HL-60 (cell line): ENCODE results near the gene BMPR2.
"Not testable (repeated sequence)": the region's sequence is repeated elsewhere in the genome, so short reads cannot be mapped to it uniquely, and the experiment has no call there.

Experiments
- DNase-seq, 2 experiments: peaks; one replicate each; pipeline ENCODE4 v3.0.0-alpha.2; 2010 to 2020; ENCODE audit warnings: low read depth in 1 of 2, low spot score in 1 of 2
- H3K27ac ChIP-seq: fragments of 250-450 bp; sonication (Bioruptor Pico); replicated peaks from 2 replicates; pipeline ENCODE4 v1.5.1; 2020; ENCODE audit warnings: mild to moderate bottlenecking, moderate library complexity
- H3K27me3 ChIP-seq: fragments of 250-450 bp; sonication (Bioruptor Pico); 2 replicates; pipeline ENCODE4 v1.5.1; 2021; ENCODE audit warnings: mild to moderate bottlenecking, moderate library complexity; ENCODE audit not compliant: insufficient read depth, poor library complexity, severe bottlenecking
- H3K4me3 ChIP-seq: replicated peaks from 2 replicates; pipeline ENCODE4 v1.5.1; 2011; ENCODE audit warnings: mild to moderate bottlenecking, control low read depth, low read length; ENCODE audit not compliant: insufficient read depth
- GABPA ChIP-seq: IDR thresholded peaks from 2 replicates; pipeline ENCODE4 v1.6.1; 2012; ENCODE audit warnings: low read depth
- POLR2AphosphoS5 ChIP-seq: IDR thresholded peaks from 2 replicates; pipeline ENCODE4 v1.6.1; 2012; ENCODE audit warnings: low read depth
- SPI1 ChIP-seq: IDR thresholded peaks from 2 replicates; pipeline ENCODE4 v1.6.1; 2012; ENCODE audit warnings: low read depth, mild to moderate bottlenecking, borderline replicate concordance
- TF ChIP-seq, protein P1 (sequence below): IDR thresholded peaks from one replicate; pipeline ENCODE4 v1.5.1; 2011; ENCODE audit warnings: low read length, control low read depth, inconsistent platforms; ENCODE audit not compliant: insufficient read depth
- TF ChIP-seq, protein P2 (sequence below): IDR thresholded peaks from 2 replicates; pipeline ENCODE4 v1.6.1; 2012; ENCODE audit warnings: low read depth; ENCODE audit not compliant: insufficient replicate concordance

The BMPR2 gene

GRCh38 chr2:202434472-202434871 lies 58.3 kb downstream of the BMPR2 start:
- TF ChIP-seq, protein P1, sequence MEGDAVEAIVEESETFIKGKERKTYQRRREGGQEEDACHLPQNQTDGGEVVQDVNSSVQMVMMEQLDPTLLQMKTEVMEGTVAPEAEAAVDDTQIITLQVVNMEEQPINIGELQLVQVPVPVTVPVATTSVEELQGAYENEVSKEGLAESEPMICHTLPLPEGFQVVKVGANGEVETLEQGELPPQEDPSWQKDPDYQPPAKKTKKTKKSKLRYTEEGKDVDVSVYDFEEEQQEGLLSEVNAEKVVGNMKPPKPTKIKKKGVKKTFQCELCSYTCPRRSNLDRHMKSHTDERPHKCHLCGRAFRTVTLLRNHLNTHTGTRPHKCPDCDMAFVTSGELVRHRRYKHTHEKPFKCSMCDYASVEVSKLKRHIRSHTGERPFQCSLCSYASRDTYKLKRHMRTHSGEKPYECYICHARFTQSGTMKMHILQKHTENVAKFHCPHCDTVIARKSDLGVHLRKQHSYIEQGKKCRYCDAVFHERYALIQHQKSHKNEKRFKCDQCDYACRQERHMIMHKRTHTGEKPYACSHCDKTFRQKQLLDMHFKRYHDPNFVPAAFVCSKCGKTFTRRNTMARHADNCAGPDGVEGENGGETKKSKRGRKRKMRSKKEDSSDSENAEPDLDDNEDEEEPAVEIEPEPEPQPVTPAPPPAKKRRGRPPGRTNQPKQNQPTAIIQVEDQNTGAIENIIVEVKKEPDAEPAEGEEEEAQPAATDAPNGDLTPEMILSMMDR, result no peak
- TF ChIP-seq, protein P2, sequence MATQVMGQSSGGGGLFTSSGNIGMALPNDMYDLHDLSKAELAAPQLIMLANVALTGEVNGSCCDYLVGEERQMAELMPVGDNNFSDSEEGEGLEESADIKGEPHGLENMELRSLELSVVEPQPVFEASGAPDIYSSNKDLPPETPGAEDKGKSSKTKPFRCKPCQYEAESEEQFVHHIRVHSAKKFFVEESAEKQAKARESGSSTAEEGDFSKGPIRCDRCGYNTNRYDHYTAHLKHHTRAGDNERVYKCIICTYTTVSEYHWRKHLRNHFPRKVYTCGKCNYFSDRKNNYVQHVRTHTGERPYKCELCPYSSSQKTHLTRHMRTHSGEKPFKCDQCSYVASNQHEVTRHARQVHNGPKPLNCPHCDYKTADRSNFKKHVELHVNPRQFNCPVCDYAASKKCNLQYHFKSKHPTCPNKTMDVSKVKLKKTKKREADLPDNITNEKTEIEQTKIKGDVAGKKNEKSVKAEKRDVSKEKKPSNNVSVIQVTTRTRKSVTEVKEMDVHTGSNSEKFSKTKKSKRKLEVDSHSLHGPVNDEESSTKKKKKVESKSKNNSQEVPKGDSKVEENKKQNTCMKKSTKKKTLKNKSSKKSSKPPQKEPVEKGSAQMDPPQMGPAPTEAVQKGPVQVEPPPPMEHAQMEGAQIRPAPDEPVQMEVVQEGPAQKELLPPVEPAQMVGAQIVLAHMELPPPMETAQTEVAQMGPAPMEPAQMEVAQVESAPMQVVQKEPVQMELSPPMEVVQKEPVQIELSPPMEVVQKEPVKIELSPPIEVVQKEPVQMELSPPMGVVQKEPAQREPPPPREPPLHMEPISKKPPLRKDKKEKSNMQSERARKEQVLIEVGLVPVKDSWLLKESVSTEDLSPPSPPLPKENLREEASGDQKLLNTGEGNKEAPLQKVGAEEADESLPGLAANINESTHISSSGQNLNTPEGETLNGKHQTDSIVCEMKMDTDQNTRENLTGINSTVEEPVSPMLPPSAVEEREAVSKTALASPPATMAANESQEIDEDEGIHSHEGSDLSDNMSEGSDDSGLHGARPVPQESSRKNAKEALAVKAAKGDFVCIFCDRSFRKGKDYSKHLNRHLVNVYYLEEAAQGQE, result no peak
- TF ChIP-seq POLR2AphosphoS5, result no peak
- no peak for TF ChIP-seq GABPA
- TF ChIP-seq SPI1, result no peak
- no peak overlapping the region for H3K27ac ChIP-seq
- no peaks in the 10 kb centered on the region for H3K27me3 ChIP-seq
- H3K4me3 ChIP-seq, result no peak overlapping the region
- no peak for DNase-seq

DNA sequence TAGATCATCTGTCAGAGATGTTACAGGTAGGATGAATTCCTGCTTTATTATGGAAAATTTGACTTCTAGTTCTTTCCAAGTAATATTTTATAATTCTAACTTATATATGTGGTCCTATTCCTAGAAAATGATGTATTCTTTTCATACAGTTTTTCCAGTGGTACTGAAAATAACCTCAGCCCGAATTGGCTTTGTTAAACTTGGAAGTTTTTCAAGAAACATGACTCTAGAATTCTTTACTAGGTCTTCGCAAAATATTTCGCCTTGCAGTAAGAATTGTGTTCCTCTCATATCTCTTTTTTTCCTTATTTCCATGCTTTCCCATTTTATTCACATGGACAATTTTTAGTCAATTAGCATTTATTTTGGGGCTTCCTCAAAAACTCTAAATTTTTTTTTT lies 60.5 kb downstream of the BMPR2 start:
- DNase-seq, result no peak
- TF ChIP-seq GABPA (no peak), POLR2AphosphoS5 (no peak), SPI1 (no peak)
- TF ChIP-seq, protein P1, result no peak
- TF ChIP-seq, protein P2, result no peak
- Histone ChIP-seq H3K4me3 (no peak overlapping the region), H3K27me3 (no peaks in the 10 kb centered on the region), H3K27ac (no peak overlapping the region)

DNA sequence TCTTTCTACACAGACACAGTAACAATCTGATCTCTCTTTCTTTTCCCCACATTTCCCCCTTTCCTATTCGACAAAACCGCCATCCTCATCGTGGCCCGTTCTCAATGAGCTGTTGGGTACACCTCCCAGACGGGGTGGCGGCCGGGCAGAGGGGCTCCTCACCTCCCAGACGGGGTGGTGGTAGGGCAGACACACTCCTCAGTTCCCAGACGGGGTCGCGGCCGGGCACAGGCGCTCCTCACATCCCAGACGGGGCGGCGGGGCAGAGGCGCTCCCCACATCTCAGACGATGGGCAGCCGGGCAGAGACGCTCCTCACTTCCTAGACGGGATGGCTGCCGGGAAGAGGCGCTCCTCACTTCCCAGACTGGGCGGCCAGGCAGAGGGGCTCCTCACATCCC lies 64.0 kb downstream of the BMPR2 start:
- not testable (repeated sequence) for H3K27ac ChIP-seq, H3K27me3 ChIP-seq, DNase-seq, H3K4me3 ChIP-seq

GRCh38 chr2:202442882-202443281 lies 66.8 kb downstream of the BMPR2 start:
- TF ChIP-seq, protein P1, result no peak
- TF ChIP-seq, protein P2, result no peak
- no peak for TF ChIP-seq GABPA
- TF ChIP-seq POLR2AphosphoS5, result no peak
- no peak for TF ChIP-seq SPI1
- Histone ChIP-seq H3K27me3 (no peaks in the 10 kb centered on the region), H3K27ac (no peak overlapping the region), H3K4me3 (no peak overlapping the region)
- DNase-seq, result no peak
